ENCODE results near the gene SMAD3. TPM values are rescaled to one million over a fixed set of nuclear protein-coding genes. Genes with fewer than 3 reads are reported as not detected.
A peak's percentile ranks its signal among the peaks of the same experiment; 100 is the strongest.

The SMAD3 gene
- total and polyA plus RNA-seq, 2 of the 8 experiments (the other 6 are each of a cell fraction or from before 2014, with no cell fraction given), result 10.1 to 12.4 TPM

DNA sequence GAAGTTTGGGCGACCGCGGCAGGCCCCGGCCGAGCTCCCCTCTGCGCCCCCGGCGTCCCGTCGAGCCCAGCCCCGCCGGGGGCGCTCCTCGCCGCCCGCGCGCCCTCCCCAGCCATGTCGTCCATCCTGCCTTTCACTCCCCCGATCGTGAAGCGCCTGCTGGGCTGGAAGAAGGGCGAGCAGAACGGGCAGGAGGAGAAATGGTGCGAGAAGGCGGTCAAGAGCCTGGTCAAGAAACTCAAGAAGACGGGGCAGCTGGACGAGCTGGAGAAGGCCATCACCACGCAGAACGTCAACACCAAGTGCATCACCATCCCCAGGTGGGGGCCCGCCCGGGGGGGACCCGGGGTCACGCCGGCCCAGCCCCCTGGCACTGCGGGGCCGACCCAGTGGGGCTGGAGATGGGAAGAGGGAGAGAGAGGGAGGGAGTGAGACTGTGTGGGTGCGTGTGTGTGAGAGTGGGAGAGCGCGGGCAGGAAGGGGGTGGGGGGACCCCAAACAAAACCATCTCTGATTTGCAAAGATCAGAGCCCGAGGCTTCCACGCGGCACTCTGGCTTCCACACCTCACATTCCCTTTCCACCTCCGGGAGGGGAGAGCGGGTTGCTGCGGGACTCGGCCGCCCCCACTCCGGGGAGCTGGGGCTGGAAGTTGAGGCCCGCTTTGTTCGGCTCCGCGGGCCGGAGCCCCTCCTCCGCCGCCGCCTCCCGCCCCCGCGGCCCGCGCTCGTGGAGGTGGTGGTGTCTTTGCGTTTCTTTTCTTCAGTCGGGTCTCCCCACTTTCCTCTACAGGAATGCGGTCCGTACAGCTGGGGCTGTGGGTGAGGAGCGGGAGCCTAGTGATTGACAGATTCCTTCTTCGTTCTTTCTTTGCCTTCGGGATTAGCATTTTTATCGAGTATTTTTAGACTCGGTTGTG is 898 bp downstream of the SMAD3 start:
- Histone ChIP-seq H3K14ac (ENCODE audit: insufficient read length) (no peak overlapping the region), H3K4ac (replicated peaks; ENCODE audit: insufficient read length, low read depth, low read length) (peak overlapping the region; percentile 40), H3K27ac (ENCODE audit: low read depth, low read length) (no peak overlapping the region), H3K23me2 (ENCODE audit: low read depth, low read length) (peaks cover 24% of the 10 kb centered on the region), H3K27me3 (replicated peaks in 1 of 4; ENCODE audit: control insufficient read depth in 3 of 4, extremely low read depth in 1 of 4, insufficient read depth in 3 of 4, low read length in 3 of 4) (peaks cover 8 to 47% (median 35%) of the 10 kb centered on the region in 4 experiments), H3K4me2 (ENCODE audit: insufficient read depth in 1 of 2, low read depth in 2 of 2, low read length in 2 of 2) (peak overlapping the region; percentile 96 to 98), H4K8ac (ENCODE audit: extremely low read depth, insufficient read depth, low read length) (no peak overlapping the region; the same call in none of the 2 replicates), H2BK15ac (ENCODE audit: low read length) (0 out of 2 replicates have a peak overlapping the region, but pooled peaks have one; percentile 53), H3K56ac (replicated peaks; ENCODE audit: insufficient read length, low read depth, low read length) (no peak overlapping the region), H2BK5ac (ENCODE audit: low read depth, low read length) (peak overlapping the region; percentile 50; the same call in 1 of the 2 replicates), H2AFZ (ENCODE audit: low read length) (no peak overlapping the region), H2BK20ac (ENCODE audit: low read length) (0 out of 2 replicates have a peak overlapping the region, but pooled peaks have one; percentile 41), H4K5ac (ENCODE audit: insufficient read length, low read depth, low read length) (peak overlapping the region; percentile 20), H3K36me3 (ENCODE audit: control insufficient read depth in 2 of 4, insufficient read depth in 4 of 4, low read length in 3 of 4) (no peaks in the 10 kb centered on the region), H3K18ac (ENCODE audit: extremely low read depth, low read length) (peak overlapping the region; percentile 91), H2BK120ac (replicated peaks; ENCODE audit: low read depth, low read length) (no peak overlapping the region), H2BK12ac (ENCODE audit: low read depth, low read length) (0 out of 2 replicates have a peak overlapping the region, but pooled peaks have one; percentile 78), H3K4me3 (ENCODE audit: extremely low read depth in 1 of 4, insufficient read depth in 2 of 4, low read depth in 3 of 4, low read length in 4 of 4) (peak overlapping the region; percentile 77 to 94 (median 80)), H3K9me3 (ENCODE audit: insufficient read depth in 2 of 2, low read depth in 1 of 2, low read length in 1 of 2) (no peaks in the 10 kb centered on the region), H2AK5ac (ENCODE audit: low read depth, low read length) (no peak overlapping the region), H3K23ac (ENCODE audit: insufficient read length) (no peak overlapping the region), H3K79me1 (ENCODE audit: low read depth, low read length) (no peaks in the 10 kb centered on the region), H4K91ac (replicated peaks; ENCODE audit: insufficient read length, low read length) (peak overlapping the region; percentile 63), H3K79me2 (ENCODE audit: control insufficient read depth in 1 of 2, insufficient read depth in 2 of 2, low read length in 2 of 2) (peaks cover 0 to 18% of the 10 kb centered on the region in 2 experiments; a peak in 2 of 4 replicates), H3K4me1 (replicated peaks in 1 of 4; ENCODE audit: control insufficient read depth in 3 of 4, insufficient read depth in 4 of 4, low read length in 3 of 4) (peaks cover 13 to 29% (median 15%) of the 10 kb centered on the region in 4 experiments), H4K20me1 (replicated peaks in 1 of 2; ENCODE audit: control insufficient read depth in 1 of 2, insufficient read depth in 2 of 2, low read length in 2 of 2) (peaks cover 9 to 13% of the 10 kb centered on the region in 2 experiments), H3K9ac (replicated peaks in 1 of 4; ENCODE audit: extremely low read depth in 1 of 4, low read depth in 3 of 4, low read length in 3 of 4) (peak overlapping the region; percentile 29 to 55 (median 46); a peak in 6 of 7 replicates)
- POLR2A ChIA-PET (ENCODE audit: partially characterized antibody), result interaction anchor here (0.7 to 3.7 kb wide), 11 partner anchors 15 to 72 kb away, joined by 3 to 21 read pairs (median 4); no protein-coding TSS in a partner anchor
- 2% methylated on average over 27 of the region's 72 CpGs; no CpG with 5 or more reads in 1 of the 2 experiments for whole genome bisulfite sequencing, 2 experiments (ENCODE audit: extremely low coverage in 1 of 2, insufficient coverage in 1 of 2, insufficient read length in 1 of 2, insufficient replicate concordance in 2 of 2, low coverage in 1 of 2, low lambda C conversion rate in 2 of 2, missing lambda C conversion rate in 1 of 2)
- no peak for FAIRE-seq
- DNase-seq (ENCODE audit: low read depth in 1 of 2, low spot score in 2 of 2), result no peak
- CTCF ChIA-PET (ENCODE audit: partially characterized antibody), result interaction anchor here (0.8 to 1.4 kb wide), 4 partner anchors 10 to 738 kb away, joined by 3 read pairs; no protein-coding TSS in a partner anchor
- TF ChIP-seq JUND (IDR thresholded peaks at IDR 0.05; ENCODE audit: low read length) (no peak), TAF1 (IDR thresholded peaks at IDR 0.05; ENCODE audit: low read depth, low read length) (0 out of 2 replicates have a peak, but pooled peaks have one; percentile 29), FOSL1 (IDR thresholded peaks at IDR 0.05; ENCODE audit: insufficient read depth, low read depth, low read length) (no peak), CTBP2 (IDR thresholded peaks at IDR 0.05; ENCODE audit: borderline replicate concordance, insufficient read depth, insufficient read length, low read length) (no peak), SUZ12 (IDR thresholded peaks at IDR 0.05; ENCODE audit: low read length) (peak; percentile 41; the same call in 1 of the 2 replicates), CEBPB (IDR thresholded peaks at IDR 0.05; ENCODE audit: low read depth, low read length) (no peak), SIN3A (conservative IDR thresholded peaks at IDR 0.05 in 1 of 2, IDR thresholded peaks at IDR 0.05 in 1 of 2; ENCODE audit: low read depth in 1 of 2, low read length in 2 of 2) (peak in 1 of 2 experiments; percentile 17; a peak in 1 of 4 replicates), EZH2 (IDR thresholded peaks at IDR 0.05; ENCODE audit: low read depth, low read length, severe bottlenecking) (peak; percentile 23), ASH2L (IDR thresholded peaks at IDR 0.05; ENCODE audit: low read length) (peak; percentile 12), RFX5 (IDR thresholded peaks at IDR 0.05; ENCODE audit: borderline replicate concordance, low read depth, low read length) (no peak)

Measured in H1 (cell line).